SH-SY5Y (cell line): ENCODE data around the gene RHOG.

Experiments used
- GATA2 ChIP-seq: IDR thresholded peaks from 2 replicates; pipeline ENCODE4 v1.6.1; 2011; ENCODE audit warnings: mild to moderate bottlenecking, low read depth, low read length
- GATA3 ChIP-seq: IDR thresholded peaks from 2 replicates; pipeline ENCODE4 v1.6.1; 2011; ENCODE audit warnings: low read depth, mild to moderate bottlenecking, low read length, moderate library complexity

DNA sequence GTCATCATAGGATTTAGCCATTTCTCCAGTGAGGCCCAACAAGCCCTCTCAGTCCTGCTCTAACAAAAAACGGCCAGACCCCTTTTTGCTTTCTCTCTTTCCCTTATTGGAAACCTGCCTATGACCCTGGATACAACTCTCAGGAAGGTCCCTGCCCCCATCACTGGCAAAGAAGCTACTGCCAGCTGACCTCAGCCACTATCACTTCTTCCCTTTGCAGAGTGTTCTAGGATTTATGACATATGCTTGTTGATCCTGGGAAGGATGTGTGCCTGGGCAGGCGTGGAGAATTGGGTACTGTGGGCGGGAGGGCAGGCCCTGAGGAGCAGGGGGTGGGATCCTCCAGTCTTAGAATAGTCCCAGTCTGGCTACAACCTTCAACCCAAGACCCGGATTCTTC, 24.9 kb downstream of the RHOG start:
- TF ChIP-seq GATA3 = no peak
- no peak for TF ChIP-seq GATA2
